Loucy (cell line): Measurements from ENCODE around the gene SLC43A3.

Experiments used
- H2AFZ ChIP-seq: fragments of 200-600 bp; sonication (generic); 2 replicates; pipeline ENCODE4 v1.6.0; 2016; ENCODE audit warnings: antibody characterized with exemption, mild to moderate bottlenecking, low read length, moderate library complexity
- H3F3A ChIP-seq: fragments of 200-600 bp; 2 replicates; pipeline ENCODE4 v1.6.0; 2016; ENCODE audit warnings: antibody characterized with exemption, low read depth, mild to moderate bottlenecking
- H3K27me3 ChIP-seq: fragments of 200-600 bp; sonication (generic); 2 replicates; pipeline ENCODE4 v1.6.1; 2014; ENCODE audit warnings: low read length, mild to moderate bottlenecking; ENCODE audit not compliant: insufficient read depth, poor library complexity, severe bottlenecking
- H3K36me3 ChIP-seq: fragments of 200-600 bp; sonication (generic); 2 replicates; pipeline ENCODE4 v1.6.1; 2016; ENCODE audit warnings: low read length; ENCODE audit not compliant: insufficient read depth
- H3K4me1 ChIP-seq: fragments of 200-600 bp; sonication (generic); 2 replicates; pipeline ENCODE4 v1.5.1; 2014; ENCODE audit warnings: low read length, mild to moderate bottlenecking; ENCODE audit not compliant: insufficient read depth, poor library complexity, severe bottlenecking
- H3K4me2 ChIP-seq: fragments of 200-600 bp; sonication (generic); 2 replicates; pipeline ENCODE4 v1.6.0; 2014; ENCODE audit warnings: antibody characterized with exemption, low read length, low read depth, mild to moderate bottlenecking; ENCODE audit not compliant: poor library complexity, severe bottlenecking
- H3K4me3 ChIP-seq: fragments of 200-600 bp; sonication (generic); 2 replicates; pipeline ENCODE4 v1.5.1; 2014; ENCODE audit warnings: low read length, mild to moderate bottlenecking, mixed read lengths; ENCODE audit not compliant: poor library complexity, severe bottlenecking
- H3K79me2 ChIP-seq: fragments of 200-600 bp; sonication (generic); 2 replicates; pipeline ENCODE4 v1.6.1; 2014; ENCODE audit warnings: low read length; ENCODE audit not compliant: insufficient read depth
- H3K9ac ChIP-seq: fragments of 200-600 bp; sonication (generic); 2 replicates; pipeline ENCODE4 v1.6.0; 2014; ENCODE audit warnings: mild to moderate bottlenecking, low read depth, low read length, moderate library complexity; ENCODE audit not compliant: poor library complexity, severe bottlenecking
- H3K9me2 ChIP-seq: fragments of 200-600 bp; sonication (generic); replicated peaks from 2 replicates; pipeline ENCODE4 v1.6.1; 2016; ENCODE audit warnings: low read depth, low read length, mixed read lengths
- H3K9me3 ChIP-seq: fragments of 200-600 bp; sonication (generic); 2 replicates; pipeline ENCODE4 v1.6.1; 2014; ENCODE audit warnings: mild to moderate bottlenecking, antibody characterized with exemption, low read length, low read depth; ENCODE audit not compliant: insufficient read depth
- H4K20me1 ChIP-seq: fragments of 200-600 bp; sonication (generic); 2 replicates; pipeline ENCODE4 v1.6.0; 2014; ENCODE audit warnings: antibody characterized with exemption, low read length, mild to moderate bottlenecking; ENCODE audit not compliant: insufficient read depth, poor library complexity, severe bottlenecking
- EZH2phosphoT487 ChIP-seq: fragments of 200-600 bp; IDR thresholded peaks from 2 replicates; pipeline ENCODE4 v1.6.1; 2018; ENCODE audit warnings: antibody characterized with exemption, mild to moderate bottlenecking, moderate library complexity, borderline replicate concordance
- TF ChIP-seq, protein P1 (sequence below): fragments of 200-600 bp; sonication (generic); conservative IDR thresholded peaks from 2 replicates; pipeline ENCODE4 v1.5.1; 2014; ENCODE audit warnings: mild to moderate bottlenecking, antibody characterized with exemption, low read length

Gene SLC43A3

DNA sequence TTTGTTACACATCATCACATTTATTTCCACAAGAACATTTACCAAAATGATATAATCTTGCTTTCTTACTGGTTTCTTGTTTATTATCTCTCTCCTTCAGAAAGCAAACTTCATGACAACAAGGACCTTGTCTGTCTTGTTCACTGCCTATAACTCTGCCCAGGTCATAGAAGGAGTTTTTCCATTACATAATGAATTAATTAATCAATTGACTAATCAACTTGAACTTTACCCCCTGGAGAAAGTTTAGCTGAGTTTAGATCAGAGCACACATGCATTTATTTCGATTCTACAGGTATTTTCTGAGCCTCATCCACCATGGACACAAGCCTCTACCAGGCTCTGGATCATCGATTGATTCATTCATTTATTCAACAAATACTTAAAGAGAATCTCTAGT lies 30.2 kb downstream of the SLC43A3 start:
- H2AFZ ChIP-seq, result no peak overlapping the region
- H3K4me2 ChIP-seq, result no peak overlapping the region
- no peaks in the 10 kb centered on the region for H3K36me3 ChIP-seq
- no peak for TF ChIP-seq EZH2phosphoT487
- TF ChIP-seq, protein P1, sequence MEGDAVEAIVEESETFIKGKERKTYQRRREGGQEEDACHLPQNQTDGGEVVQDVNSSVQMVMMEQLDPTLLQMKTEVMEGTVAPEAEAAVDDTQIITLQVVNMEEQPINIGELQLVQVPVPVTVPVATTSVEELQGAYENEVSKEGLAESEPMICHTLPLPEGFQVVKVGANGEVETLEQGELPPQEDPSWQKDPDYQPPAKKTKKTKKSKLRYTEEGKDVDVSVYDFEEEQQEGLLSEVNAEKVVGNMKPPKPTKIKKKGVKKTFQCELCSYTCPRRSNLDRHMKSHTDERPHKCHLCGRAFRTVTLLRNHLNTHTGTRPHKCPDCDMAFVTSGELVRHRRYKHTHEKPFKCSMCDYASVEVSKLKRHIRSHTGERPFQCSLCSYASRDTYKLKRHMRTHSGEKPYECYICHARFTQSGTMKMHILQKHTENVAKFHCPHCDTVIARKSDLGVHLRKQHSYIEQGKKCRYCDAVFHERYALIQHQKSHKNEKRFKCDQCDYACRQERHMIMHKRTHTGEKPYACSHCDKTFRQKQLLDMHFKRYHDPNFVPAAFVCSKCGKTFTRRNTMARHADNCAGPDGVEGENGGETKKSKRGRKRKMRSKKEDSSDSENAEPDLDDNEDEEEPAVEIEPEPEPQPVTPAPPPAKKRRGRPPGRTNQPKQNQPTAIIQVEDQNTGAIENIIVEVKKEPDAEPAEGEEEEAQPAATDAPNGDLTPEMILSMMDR, result no peak
- no peak overlapping the region for H3K4me3 ChIP-seq
- H4K20me1 ChIP-seq, result no peaks in the 10 kb centered on the region
- no peaks in the 10 kb centered on the region for H3K9me2 ChIP-seq
- no peaks in the 10 kb centered on the region for H3K79me2 ChIP-seq
- H3K9ac ChIP-seq, result no peak overlapping the region
- H3K4me1 ChIP-seq, result peaks cover 10% of the 10 kb centered on the region
- H3K9me3 ChIP-seq, result no peaks in the 10 kb centered on the region
- no peaks in the 10 kb centered on the region for H3K27me3 ChIP-seq
- no peaks in the 10 kb centered on the region for H3F3A ChIP-seq

DNA sequence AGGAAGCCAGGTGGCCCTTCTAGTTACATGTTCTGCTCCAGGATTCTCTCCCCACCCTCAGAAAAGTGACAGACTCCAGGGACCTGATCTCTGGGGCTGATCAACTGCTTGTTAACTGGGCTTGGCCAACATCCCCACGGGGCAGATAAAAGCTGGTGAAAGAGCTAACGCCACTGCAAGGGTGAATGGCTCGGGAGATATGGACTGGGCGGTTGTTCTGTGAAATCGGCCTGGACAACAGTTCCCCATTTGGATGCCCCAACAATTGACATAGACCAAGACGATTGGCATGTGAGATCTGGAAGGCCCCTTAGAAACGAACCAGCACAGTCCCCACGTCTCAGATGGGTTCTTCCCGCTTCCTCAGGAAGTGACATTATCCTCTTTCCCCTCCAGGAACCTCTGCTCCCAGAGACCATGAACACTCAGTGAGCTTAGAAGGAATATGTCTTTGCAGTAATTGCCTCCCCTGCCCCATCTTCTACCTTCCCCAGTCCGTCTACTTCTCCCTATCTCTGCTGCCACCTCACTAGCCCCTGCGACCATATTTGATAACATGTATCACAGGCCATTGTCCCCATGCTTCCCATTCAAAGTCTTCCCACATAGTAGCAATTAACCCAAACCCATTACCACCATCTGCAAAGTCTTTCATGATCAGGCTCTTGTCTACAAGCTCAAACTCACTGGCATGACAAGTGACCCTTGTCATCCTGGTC lies 30.9 kb downstream of the SLC43A3 start:
- no peaks in the 10 kb centered on the region for H3K79me2 ChIP-seq
- no peak overlapping the region for H2AFZ ChIP-seq
- no peak overlapping the region for H3K4me2 ChIP-seq
- H3K27me3 ChIP-seq, result no peaks in the 10 kb centered on the region
- no peaks in the 10 kb centered on the region for H3K9me3 ChIP-seq
- no peaks in the 10 kb centered on the region for H3F3A ChIP-seq
- H3K36me3 ChIP-seq, result no peaks in the 10 kb centered on the region
- no peak for TF ChIP-seq EZH2phosphoT487
- TF ChIP-seq, protein P1, result no peak
- H4K20me1 ChIP-seq, result no peaks in the 10 kb centered on the region
- H3K4me1 ChIP-seq, result peaks cover 16% of the 10 kb centered on the region
- no peak overlapping the region for H3K9ac ChIP-seq
- no peak overlapping the region for H3K4me3 ChIP-seq
- H3K9me2 ChIP-seq, result no peaks in the 10 kb centered on the region

DNA sequence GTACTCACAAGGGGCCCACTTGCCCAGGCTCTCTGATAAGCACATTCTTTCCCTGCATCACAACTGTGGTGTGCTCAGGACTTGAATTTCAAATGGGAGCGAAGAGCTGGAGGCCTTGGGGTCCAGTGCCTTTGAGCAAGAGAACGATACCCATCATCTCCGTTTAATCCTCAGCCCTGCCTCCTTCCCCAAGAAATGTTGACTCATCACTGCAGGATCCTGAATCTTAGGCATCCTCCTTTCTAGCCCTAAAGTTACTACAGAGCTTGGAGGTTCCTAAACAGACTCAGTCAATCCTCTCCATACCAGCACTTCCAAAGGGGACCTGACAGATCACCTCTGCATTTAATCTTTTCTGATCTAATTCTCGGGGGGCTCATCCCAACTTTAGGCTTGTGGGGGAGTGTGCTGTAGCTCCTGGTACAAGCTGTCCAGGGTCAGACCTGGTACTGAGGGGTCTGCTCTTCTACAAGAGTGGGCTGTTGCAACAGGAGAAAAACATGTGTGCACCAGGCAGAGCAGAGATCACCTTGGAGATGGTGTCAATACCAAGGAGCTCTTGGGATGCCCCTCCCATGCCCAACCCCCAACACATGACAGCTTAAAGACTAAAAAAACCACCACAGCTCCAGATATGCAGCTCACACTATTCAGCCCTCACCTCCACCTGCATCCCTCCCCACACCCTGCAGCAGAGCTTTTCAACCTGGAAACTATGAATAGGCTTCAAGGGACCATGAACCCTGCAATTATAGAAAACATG lies 32.5 kb downstream of the SLC43A3 start:
- Histone ChIP-seq H3K4me3 (no peak overlapping the region), H3K79me2 (no peaks in the 10 kb centered on the region), H3K4me1 (peaks cover 21% of the 10 kb centered on the region), H3K9me2 (no peaks in the 10 kb centered on the region), H3K36me3 (no peaks in the 10 kb centered on the region), H3K27me3 (no peaks in the 10 kb centered on the region), H4K20me1 (no peaks in the 10 kb centered on the region), H2AFZ (no peak overlapping the region), H3K4me2 (no peak overlapping the region), H3K9me3 (no peaks in the 10 kb centered on the region), H3F3A (no peaks in the 10 kb centered on the region), H3K9ac (no peak overlapping the region)
- TF ChIP-seq EZH2phosphoT487, result no peak
- TF ChIP-seq, protein P1, result no peak
